Activated naive CD4-positive, alpha-beta T cell treated with anti-CD3 and anti-CD28 coated beads, Interleukin-2, amount 50 U/mL, for 16 hours (primary cell): ENCODE results near the gene ARPIN.
A peak's percentile ranks its signal among the peaks of the same experiment; 100 is the strongest.
"Not testable (repeated sequence)": the region's sequence is repeated elsewhere in the genome, so short reads cannot be mapped to it uniquely, and the experiment has no call there.

Experiments
- DNase-seq: peaks from one replicate; pipeline ENCODE4 v3.0.0-alpha.2; 2020

ARPIN gene

GRCh38 chr15:89912674-89913396, at the start of gene ARPIN:
ARPIN (minus strand) TSS chr15:89912952; CDS start chr15:89912835, 117 bp downstream.
- DNase-seq, result peak; percentile 15

- no peak for DNase-seq
Measured at GRCh38 chr15:89958107-89958805, 45.5 kb upstream of the ARPIN start.

GRCh38 chr15:89955449-89955998, 42.8 kb upstream of the ARPIN start:
- DNase-seq, result not testable (repeated sequence)

- no peak for DNase-seq
Measured at GRCh38 chr15:89954541-89954940, 41.8 kb upstream of the ARPIN start.

DNA sequence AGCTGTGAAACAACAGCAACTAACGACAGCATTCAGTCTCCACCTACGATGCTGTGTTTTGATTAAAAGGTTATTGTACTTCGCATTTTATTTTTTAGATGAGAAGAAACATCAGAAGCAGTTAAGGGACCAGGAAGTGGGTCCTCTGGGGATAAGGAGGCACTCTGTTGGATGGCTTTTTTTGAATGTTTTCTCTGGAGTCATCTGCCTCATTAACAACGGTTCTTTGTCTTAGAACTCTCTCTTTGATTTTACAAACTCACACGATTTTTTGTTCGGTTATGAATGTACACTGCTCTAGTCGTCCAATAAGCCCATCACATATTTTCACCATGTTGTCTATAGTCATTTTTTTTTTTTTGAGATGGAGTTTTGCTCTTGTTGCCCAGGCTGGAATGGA, 36.0 kb upstream of the ARPIN start:
- DNase-seq, result no peak

DNA sequence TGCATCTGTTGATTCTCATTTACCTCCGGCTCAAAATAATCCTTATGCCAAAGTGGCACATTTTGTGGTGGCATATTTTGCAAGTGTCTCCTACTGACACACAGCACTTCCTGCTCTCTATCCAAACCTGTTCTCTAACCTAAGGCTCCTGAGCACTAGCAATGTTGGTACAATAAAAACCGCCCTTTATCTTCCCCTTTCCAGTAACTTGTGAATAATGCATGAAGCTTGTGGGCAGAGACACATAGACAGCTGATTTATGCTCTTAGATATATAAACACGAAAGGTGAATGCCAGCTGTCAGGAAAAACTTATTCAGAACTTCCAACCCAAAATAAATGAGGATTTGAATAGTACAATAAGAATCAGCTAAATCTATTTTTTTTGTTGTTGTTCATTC, 34.6 kb upstream of the ARPIN start:
- no peak for DNase-seq

- DNase-seq, result no peak
Measured at GRCh38 chr15:89946681-89947299, 34.0 kb upstream of the ARPIN start.

DNA sequence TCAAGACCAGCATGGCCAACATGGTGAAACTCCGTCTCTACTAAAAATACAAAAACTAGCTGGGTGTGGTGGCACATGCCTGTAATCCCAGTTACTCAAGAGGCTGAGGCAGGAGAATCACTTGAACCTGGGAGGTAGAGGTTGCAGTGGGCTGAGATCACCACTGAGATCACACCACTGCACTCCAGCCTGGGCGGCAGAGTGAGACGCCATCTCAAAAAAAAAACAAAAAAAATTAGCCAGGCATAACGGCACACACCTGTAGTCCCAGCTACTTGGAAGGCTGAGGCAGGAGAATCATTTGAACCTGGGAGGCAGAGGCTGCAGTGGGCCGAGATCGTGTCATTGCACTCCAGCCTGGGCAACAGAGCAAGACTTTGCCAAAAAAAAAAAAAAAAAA, 31.0 kb upstream of the ARPIN start:
- DNase-seq, result not testable (repeated sequence)

DNA sequence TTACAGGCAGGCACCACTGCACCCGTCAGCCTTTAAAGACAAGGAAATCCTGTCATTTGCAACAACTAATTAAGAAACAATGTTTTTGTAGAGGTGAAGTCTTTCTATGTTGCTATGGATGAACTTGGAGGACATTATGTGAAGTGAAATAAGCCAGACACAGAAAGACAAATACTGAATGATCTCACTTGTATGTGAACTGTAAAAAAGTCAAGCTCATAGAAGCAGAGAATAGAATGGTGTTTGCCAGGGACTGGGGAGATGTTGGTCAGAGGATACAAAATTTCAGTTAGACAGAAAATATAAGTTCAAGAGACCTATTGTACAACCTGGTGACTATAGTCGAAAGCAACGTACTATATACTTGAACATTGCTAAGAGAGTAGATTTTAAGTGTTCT, 27.2 kb upstream of the ARPIN start:
- no peak for DNase-seq

DNA sequence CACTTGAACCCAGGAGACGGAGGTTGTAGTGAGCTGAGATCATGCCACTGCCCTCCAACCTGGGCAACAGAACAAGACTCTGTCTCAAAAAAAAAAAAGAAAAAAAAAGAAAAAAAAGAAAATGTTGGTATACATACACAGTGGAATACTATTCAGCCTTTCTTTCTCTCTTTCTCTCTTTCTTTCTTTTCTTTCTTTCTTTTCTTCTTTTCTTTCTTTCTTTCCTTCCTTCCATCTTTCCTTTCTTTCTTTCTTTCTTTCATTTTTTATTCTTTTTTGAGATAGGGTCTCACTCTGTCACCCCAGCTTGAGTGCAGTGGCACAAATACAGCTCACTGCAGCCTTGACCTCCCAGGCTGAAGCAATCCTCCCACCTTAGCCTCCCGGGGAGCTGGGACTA, 26.6 kb upstream of the ARPIN start:
- DNase-seq, result not testable (repeated sequence)

DNA sequence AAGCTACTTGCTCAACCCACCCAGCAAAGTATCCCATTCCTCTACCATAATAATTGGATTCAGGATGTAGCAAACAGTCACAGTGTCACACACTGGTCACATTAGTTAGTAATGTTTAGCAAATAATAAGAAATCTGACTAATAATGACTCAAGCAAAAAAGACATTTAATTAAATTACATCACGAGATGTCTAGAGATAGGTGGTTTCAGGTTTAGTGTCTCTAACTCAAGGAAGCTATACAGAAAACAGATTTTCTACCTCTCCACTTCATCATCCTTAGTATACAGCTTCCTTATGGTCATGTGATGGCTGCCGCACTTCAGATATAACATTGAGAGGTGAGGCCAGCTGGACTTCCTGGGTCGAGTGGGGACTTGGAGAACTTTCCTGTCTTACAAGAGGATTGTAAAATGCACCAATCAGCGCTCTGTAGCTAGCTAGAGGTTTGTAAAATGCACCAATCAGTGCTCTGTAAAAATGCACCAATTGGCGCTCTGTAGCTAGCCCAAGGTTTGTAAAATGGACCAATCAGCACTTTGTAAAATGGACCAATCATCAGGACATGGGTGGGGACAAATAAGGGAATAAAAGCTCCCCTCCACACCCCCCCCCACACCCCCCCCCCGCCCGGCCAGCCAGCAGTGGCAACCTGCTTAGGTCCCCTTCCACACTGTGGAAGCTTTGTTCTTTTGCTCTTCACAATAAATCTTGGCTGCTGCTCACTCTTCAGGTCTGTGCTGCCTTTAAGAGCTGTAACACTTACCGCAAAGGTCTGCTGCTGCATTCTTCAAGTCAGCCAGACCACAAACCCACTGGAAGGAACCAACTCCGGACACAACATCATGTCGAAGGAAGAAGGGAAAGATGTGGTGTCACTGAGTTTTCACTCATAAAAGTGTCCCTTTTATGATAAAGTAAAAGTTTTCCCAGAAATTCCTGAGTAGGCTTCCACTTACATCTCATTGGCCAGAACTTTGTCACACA, 24.9 kb upstream of the ARPIN start:
- DNase-seq, result no peak

- no peak for DNase-seq
Measured at GRCh38 chr15:89936786-89937265, 24.1 kb upstream of the ARPIN start.

- DNase-seq, result no peak
Measured at GRCh38 chr15:89936051-89936785, 23.5 kb upstream of the ARPIN start.

GRCh38 chr15:89932880-89933279, 20.1 kb upstream of the ARPIN start:
- DNase-seq, result no peak

DNA sequence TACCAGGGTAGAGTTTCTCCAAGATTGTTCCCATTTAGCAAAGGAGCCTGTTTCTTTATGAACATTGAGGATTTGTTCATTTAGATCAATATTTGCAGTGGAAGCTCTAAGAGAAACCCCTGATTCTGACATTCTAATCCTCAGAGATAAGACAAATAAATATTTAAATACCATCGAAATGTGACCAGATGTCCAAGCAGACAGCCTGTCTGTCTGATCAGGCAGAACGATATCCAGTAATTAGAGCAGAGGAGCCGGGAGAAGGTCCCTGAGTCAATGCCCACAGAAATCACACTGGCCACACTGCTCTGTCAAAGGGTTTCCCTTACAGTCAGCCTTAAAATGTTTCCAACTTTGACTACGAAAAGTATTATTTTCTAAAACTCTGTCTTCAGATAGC, 15.7 kb upstream of the ARPIN start:
- DNase-seq, result no peak

DNA sequence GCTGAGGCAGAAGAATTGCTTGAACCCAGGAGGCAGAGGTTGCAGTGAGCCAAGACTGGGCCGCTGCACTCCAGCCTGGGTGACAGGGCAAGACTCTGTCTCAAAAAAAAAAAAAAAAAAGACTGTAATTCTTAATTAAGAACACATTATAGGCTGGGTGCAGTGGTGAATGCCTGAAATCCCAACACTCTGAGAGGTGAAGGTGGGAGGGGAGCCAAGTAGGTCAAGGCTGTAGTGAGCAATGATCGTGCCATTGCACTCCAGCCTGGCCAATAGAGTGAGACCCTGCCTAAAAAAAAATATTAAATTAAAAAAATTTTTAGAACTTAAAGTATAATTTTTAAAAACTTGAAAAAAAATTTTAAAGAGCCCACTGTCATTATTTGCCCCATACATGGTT, 13.4 kb upstream of the ARPIN start:
- no peak for DNase-seq

GRCh38 chr15:89917442-89918101, 4.8 kb upstream of the ARPIN start:
- no peak for DNase-seq

DNA sequence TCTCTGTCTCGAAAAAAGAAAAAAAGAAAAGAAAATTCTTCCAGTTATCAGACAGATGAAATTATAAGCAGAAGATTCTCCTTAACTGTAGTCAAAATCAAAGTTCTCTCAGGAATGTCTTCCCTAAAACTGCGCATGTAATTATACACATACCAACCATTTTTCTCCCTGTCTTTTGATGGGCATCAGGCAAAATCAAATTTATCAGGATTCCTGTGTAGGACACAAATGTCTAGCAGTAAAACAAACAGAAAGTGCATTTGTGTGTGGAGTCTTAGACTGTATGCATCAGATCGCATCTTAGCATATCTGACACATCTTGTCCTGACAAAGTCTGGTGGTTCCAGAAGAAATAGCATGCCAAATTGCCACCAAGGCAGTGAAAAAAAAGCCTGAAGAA, 3.9 kb upstream of the ARPIN start:
- DNase-seq, result no peak

GRCh38 chr15:89912145-89912673, 543 bp downstream of the ARPIN start:
- DNase-seq, result no peak

DNA sequence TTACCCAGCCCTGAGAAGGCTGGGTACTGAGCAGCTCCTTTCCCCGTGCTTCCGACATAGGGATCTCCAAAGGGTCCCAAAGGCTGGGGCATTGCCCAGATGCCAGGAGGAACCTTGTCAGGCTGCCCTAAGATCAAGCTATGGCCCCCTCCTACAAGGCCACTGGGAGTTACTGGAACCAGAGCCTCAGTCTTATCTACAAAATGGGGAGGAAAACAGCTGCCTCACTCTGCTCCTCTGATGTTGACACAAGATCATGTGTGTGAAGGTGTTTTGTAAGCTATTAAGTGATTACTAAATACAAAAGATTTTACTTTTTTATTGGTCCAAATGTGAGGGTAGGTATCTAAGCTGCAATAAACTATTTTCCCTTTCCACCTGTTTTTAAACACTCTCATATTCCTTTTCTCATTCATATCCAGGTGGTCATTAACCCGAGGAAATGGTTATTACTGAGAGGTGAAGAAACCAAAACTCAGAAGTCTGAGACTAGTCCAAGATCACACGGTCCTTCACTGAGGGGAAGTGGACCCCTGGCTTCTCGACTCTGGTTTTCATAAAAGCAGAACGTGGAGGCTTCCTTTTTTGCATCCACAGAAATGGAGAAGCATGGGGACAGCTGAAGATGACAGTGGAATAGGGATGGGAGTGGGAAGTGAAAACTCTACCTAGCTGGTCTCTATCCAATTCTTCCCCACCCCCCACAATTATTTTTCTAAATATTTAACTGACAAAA, 1.7 kb downstream of the ARPIN start:
- no peak for DNase-seq
